DND-41 (cell line): Measurements from ENCODE around the gene IFITM10.

Experiments used
- ATAC-seq: fragments of 200-7000 bp; cut with Tn5 transposase; 3 replicates; pipeline ENCODE4 v1.9.1; 2021; ENCODE audit warnings: low read depth; ENCODE audit not compliant: insufficient read depth
- DNase-seq: peaks from one replicate; pipeline ENCODE4 v3.0.0-alpha.2; 2020
- H2AFZ ChIP-seq: 2 replicates; pipeline ENCODE4 v1.6.0; 2012; ENCODE audit warnings: low read depth, low read length
- H3K27ac ChIP-seq: 2 replicates; pipeline ENCODE4 v1.5.1; 2012; ENCODE audit warnings: low read length, inconsistent platforms
- H3K27me3 ChIP-seq: fragments of 200-600 bp; sonication (generic); 2 replicates; pipeline ENCODE4 v1.6.0; 2012; ENCODE audit warnings: low read length, mild to moderate bottlenecking, inconsistent platforms; ENCODE audit not compliant: insufficient read depth, poor library complexity
- H3K36me3 ChIP-seq: 2 replicates; pipeline ENCODE4 v1.5.1; 2012; ENCODE audit warnings: low read length, inconsistent platforms; ENCODE audit not compliant: insufficient read depth
- H3K4me1 ChIP-seq: 2 replicates; pipeline ENCODE4 v1.5.1; 2012; ENCODE audit warnings: mild to moderate bottlenecking, low read length; ENCODE audit not compliant: insufficient read depth
- H3K4me2 ChIP-seq: 2 replicates; pipeline ENCODE4 v1.6.0; 2012; ENCODE audit warnings: mild to moderate bottlenecking, moderate library complexity, low read length, inconsistent platforms; ENCODE audit not compliant: insufficient read depth
- H3K4me3 ChIP-seq, 2 experiments: fragments of 200-600 bp in 1 of 2; shearing (Covaris generic) in 1 of 2; 2 replicates each; pipeline ENCODE4 v1.5.1; 2012 to 2016; ENCODE audit warnings: inconsistent platforms in 2 of 2, low read length in 2 of 2, mild to moderate bottlenecking in 2 of 2, low read depth in 1 of 2, moderate library complexity in 1 of 2
- H3K79me2 ChIP-seq: 2 replicates; pipeline ENCODE4 v1.6.0; 2012; ENCODE audit warnings: low read length, inconsistent platforms; ENCODE audit not compliant: insufficient read depth
- H3K9ac ChIP-seq: 2 replicates; pipeline ENCODE4 v1.6.0; 2012; ENCODE audit warnings: low read depth, mild to moderate bottlenecking, inconsistent platforms, low read length, moderate library complexity
- H3K9me3 ChIP-seq: 2 replicates; pipeline ENCODE4 v1.5.1; 2012; ENCODE audit warnings: low read length, moderate library complexity, mild to moderate bottlenecking, inconsistent platforms; ENCODE audit not compliant: insufficient read depth, severe bottlenecking
- H4K20me1 ChIP-seq: 2 replicates; pipeline ENCODE4 v1.6.0; 2012; ENCODE audit warnings: low read length; ENCODE audit not compliant: insufficient read depth
- EZH2 ChIP-seq: IDR thresholded peaks from 3 replicates; pipeline ENCODE4 v1.6.1; 2012; ENCODE audit warnings: borderline replicate concordance, low read depth, mild to moderate bottlenecking, moderate library complexity, low read length, inconsistent platforms; ENCODE audit not compliant: severe bottlenecking
- TF ChIP-seq, protein P1 (sequence below): IDR thresholded peaks from 2 replicates; pipeline ENCODE4 v1.5.1; 2012; ENCODE audit warnings: borderline replicate concordance, low read length, moderate library complexity, mild to moderate bottlenecking; ENCODE audit not compliant: poor library complexity, severe bottlenecking; ENCODE audit errors: extremely low read depth

IFITM10 gene

DNA sequence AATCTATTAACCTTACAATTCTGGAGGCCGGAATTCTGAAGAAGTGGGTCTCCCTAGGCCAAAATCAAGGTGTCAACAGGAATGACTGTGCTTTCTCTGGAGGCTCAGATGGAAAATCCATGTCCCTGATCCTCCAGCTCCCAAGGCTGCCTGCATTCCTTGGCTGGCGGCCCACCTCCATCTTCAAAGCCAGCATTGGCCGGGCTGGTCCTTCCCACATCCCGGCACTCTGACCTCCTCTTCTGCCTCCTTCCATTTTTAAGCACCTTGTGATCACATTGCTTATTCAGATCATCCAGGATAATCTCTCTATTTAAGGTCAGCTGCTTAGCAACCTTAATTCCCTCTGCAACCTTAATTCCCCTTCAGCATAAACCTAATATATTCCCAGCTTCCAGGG is 36.1 kb upstream of the IFITM10 start:
- H3K9ac ChIP-seq: no peak overlapping the region
- no peak overlapping the region for H3K4me2 ChIP-seq
- no peaks in the 10 kb centered on the region for H3K9me3 ChIP-seq
- H3K79me2 ChIP-seq: no peaks in the 10 kb centered on the region
- H4K20me1 ChIP-seq: no peaks in the 10 kb centered on the region
- ATAC-seq: no peak
- no peak overlapping the region for H3K4me3 ChIP-seq
- H3K27me3 ChIP-seq: no peaks in the 10 kb centered on the region
- H2AFZ ChIP-seq: no peak overlapping the region
- H3K27ac ChIP-seq: no peak overlapping the region
- H3K36me3 ChIP-seq: no peaks in the 10 kb centered on the region
- DNase-seq: no peak
- TF ChIP-seq EZH2: no peak
- TF ChIP-seq, protein P1, sequence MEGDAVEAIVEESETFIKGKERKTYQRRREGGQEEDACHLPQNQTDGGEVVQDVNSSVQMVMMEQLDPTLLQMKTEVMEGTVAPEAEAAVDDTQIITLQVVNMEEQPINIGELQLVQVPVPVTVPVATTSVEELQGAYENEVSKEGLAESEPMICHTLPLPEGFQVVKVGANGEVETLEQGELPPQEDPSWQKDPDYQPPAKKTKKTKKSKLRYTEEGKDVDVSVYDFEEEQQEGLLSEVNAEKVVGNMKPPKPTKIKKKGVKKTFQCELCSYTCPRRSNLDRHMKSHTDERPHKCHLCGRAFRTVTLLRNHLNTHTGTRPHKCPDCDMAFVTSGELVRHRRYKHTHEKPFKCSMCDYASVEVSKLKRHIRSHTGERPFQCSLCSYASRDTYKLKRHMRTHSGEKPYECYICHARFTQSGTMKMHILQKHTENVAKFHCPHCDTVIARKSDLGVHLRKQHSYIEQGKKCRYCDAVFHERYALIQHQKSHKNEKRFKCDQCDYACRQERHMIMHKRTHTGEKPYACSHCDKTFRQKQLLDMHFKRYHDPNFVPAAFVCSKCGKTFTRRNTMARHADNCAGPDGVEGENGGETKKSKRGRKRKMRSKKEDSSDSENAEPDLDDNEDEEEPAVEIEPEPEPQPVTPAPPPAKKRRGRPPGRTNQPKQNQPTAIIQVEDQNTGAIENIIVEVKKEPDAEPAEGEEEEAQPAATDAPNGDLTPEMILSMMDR: no peak
- H3K4me1 ChIP-seq: no peaks in the 10 kb centered on the region

DNA sequence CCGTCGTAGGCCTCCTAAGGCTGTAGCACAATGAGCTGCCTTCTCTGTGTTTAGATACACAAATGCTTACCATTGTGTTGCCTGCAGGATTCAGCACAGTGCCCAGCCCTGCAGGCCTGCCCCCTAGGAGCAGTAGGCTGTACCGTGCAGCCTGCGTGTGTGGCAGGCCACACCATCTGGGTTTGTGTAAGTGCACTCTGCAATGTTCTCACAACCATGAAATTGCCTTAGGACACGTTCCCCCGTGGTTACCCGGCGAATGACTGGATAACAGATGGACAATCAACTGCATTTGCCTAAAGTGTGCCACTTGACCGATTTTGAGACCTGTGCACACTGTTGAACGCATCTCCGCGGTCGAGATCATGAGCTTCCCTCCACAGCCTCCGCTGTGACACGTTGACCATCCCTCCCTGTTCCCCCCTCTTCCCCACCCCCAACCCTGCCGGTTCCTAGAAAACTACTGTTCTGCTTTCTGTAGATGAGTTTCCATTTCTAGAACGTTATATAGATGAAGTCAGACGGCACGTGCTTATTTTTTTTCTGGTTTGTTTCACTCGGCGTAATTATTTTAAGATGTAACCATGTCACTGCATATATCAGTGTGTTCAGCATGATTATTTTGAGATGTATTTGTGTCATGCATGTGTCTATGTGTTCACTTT is 35.5 kb upstream of the IFITM10 start:
- H3K4me2 ChIP-seq: no peak overlapping the region
- TF ChIP-seq, protein P1: no peak
- no peak for TF ChIP-seq EZH2
- no peaks in the 10 kb centered on the region for H3K4me1 ChIP-seq
- H3K9me3 ChIP-seq: no peaks in the 10 kb centered on the region
- H2AFZ ChIP-seq: no peak overlapping the region
- no peaks in the 10 kb centered on the region for H3K27me3 ChIP-seq
- no peaks in the 10 kb centered on the region for H3K36me3 ChIP-seq
- H3K9ac ChIP-seq: no peak overlapping the region
- no peak for DNase-seq
- no peaks in the 10 kb centered on the region for H3K79me2 ChIP-seq
- ATAC-seq: no peak
- no peak overlapping the region for H3K4me3 ChIP-seq
- H3K27ac ChIP-seq: no peak overlapping the region
- H4K20me1 ChIP-seq: no peaks in the 10 kb centered on the region

GRCh38 chr11:1784761-1785650 is 34.6 kb upstream of the IFITM10 start:
- no peak for DNase-seq
- H4K20me1 ChIP-seq: no peaks in the 10 kb centered on the region
- no peaks in the 10 kb centered on the region for H3K36me3 ChIP-seq
- no peaks in the 10 kb centered on the region for H3K27me3 ChIP-seq
- TF ChIP-seq, protein P1: no peak
- TF ChIP-seq EZH2: no peak
- H3K27ac ChIP-seq: no peak overlapping the region
- H3K9ac ChIP-seq: no peak overlapping the region
- no peak overlapping the region for H2AFZ ChIP-seq
- no peak overlapping the region for H3K4me3 ChIP-seq
- H3K4me2 ChIP-seq: no peak overlapping the region
- no peaks in the 10 kb centered on the region for H3K4me1 ChIP-seq
- ATAC-seq: no peak
- no peaks in the 10 kb centered on the region for H3K79me2 ChIP-seq
- H3K9me3 ChIP-seq: no peaks in the 10 kb centered on the region
